Measurements from ENCODE around the gene CYB5D1.

Gene CYB5D1

GRCh38 chr17:7833795-7834541, 23.8 kb upstream of the CYB5D1 start, which contains the start of gene KDM6B:
Gene KDM6B, plus strand, starts transcription at chr17:7834217. Its CDS starts 11,338 bp downstream, at chr17:7845555.
- peak; percentile 88 for DNase-seq (ENCODE audit: low spot score)

GRCh38 chr17:7834542-7834956, 23.3 kb upstream of the CYB5D1 start:
- no peak for DNase-seq (ENCODE audit: low spot score)

GRCh38 chr17:7834957-7835813, 22.6 kb upstream of the CYB5D1 start:
- peak; percentile 92 for DNase-seq (ENCODE audit: low spot score)

GRCh38 chr17:7835814-7836595, 21.8 kb upstream of the CYB5D1 start:
- no peak for DNase-seq (ENCODE audit: low spot score)

- peak; percentile 88 for DNase-seq (ENCODE audit: low spot score)
Observed at GRCh38 chr17:7836596-7837407, 21.0 kb upstream of the CYB5D1 start.

- no peak for DNase-seq (ENCODE audit: low spot score)
Observed at GRCh38 chr17:7837408-7838088, 20.3 kb upstream of the CYB5D1 start.

- DNase-seq (ENCODE audit: low spot score), result no peak
Observed at GRCh38 chr17:7838090-7839075, 19.4 kb upstream of the CYB5D1 start.

- DNase-seq (ENCODE audit: low spot score), result no peak
Observed at GRCh38 chr17:7839190-7839875, 18.5 kb upstream of the CYB5D1 start.

GRCh38 chr17:7839876-7840261, 17.9 kb upstream of the CYB5D1 start:
- DNase-seq (ENCODE audit: low spot score), result no peak

GRCh38 chr17:7840441-7840840, 17.4 kb upstream of the CYB5D1 start:
- DNase-seq (ENCODE audit: low spot score), result no peak

- DNase-seq (ENCODE audit: low spot score), result no peak
Observed at GRCh38 chr17:7840875-7841274, 16.9 kb upstream of the CYB5D1 start.

- peak; percentile 52 for DNase-seq (ENCODE audit: low spot score)
Observed at GRCh38 chr17:7841396-7841914, 16.3 kb upstream of the CYB5D1 start.

- peak; percentile 81 for DNase-seq (ENCODE audit: low spot score)
Observed at GRCh38 chr17:7841915-7842379, 15.9 kb upstream of the CYB5D1 start.

- DNase-seq (ENCODE audit: low spot score), result peak; percentile 42
Observed at GRCh38 chr17:7842380-7843256, 15.2 kb upstream of the CYB5D1 start.

GRCh38 chr17:7843257-7843535, 14.6 kb upstream of the CYB5D1 start:
- no peak for DNase-seq (ENCODE audit: low spot score)

- peak; percentile 67 for DNase-seq (ENCODE audit: low spot score)
Observed at GRCh38 chr17:7843536-7844291, 14.1 kb upstream of the CYB5D1 start.
